Ascending aorta (tissue), 2 donors: Measurements from ENCODE around the gene TMEM86A. TPM values are rescaled to one million over a fixed set of nuclear protein-coding genes. Genes with fewer than 3 reads are reported as not detected.

Source experiments
- DNase-seq, 2 donors: peaks; one replicate each; pipeline ENCODE4 v3.0.0-alpha.2; 2019; ENCODE audit warnings: low spot score in 2 of 2
- H3K27ac ChIP-seq, 2 donors: fragments of 200-600 bp; sonication (generic); one replicate each; pipeline ENCODE4 v1.5.1; 2016 to 2017; ENCODE audit warnings: mild to moderate bottlenecking in 1 of 2
- H3K27me3 ChIP-seq: fragments of 200-600 bp; sonication (generic); one replicate; pipeline ENCODE4 v1.5.1; 2017
- H3K36me3 ChIP-seq, 2 donors: fragments of 200-600 bp; sonication (generic); one replicate each; pipeline ENCODE4 v1.5.1; 2016
- H3K4me1 ChIP-seq, 2 donors: fragments of 200-600 bp; sonication (generic); one replicate each; pipeline ENCODE4 v1.5.1; 2016 to 2017; ENCODE audit warnings: mild to moderate bottlenecking in 1 of 2
- H3K4me3 ChIP-seq, 2 donors: fragments of 200-600 bp; sonication (generic); one replicate each; pipeline ENCODE4 v1.5.1; 2016 to 2017; ENCODE audit warnings: mild to moderate bottlenecking in 1 of 2
- H3K9me3 ChIP-seq, 2 donors: fragments of 200-600 bp; sonication (generic); one replicate each; pipeline ENCODE4 v1.5.1; 2016
- CTCF ChIP-seq, 3 experiments: fragments of 200-600 bp in 2 of 3; fragments of 450-650 bp in 1 of 3; sonication (generic) in 2 of 3; IDR thresholded peaks; one replicate each; pipeline ENCODE4 v1.5.1; 2016 to 2019; ENCODE audit warnings: antibody characterized with exemption in 3 of 3, mild to moderate bottlenecking in 1 of 3, moderate library complexity in 1 of 3
- intact Hi-C: fragments of 100-400 bp; cut with DNase I; formaldehyde crosslinking; loops from one replicate; pipeline ENCODE4 v1.15.1; 2023
- total RNA-seq: library from RNA; depleted of rRNA; stranded (reverse); fragments of >200 nt; gene quantifications from one replicate; pipeline ENCODE4 v1.1.0, GENCODE V29; 2016

Gene TMEM86A
- total RNA-seq, 1 donor from 2014 or later = 4.8 TPM

- intact Hi-C loops = no loop called here
Observed at GRCh38 chr11:18713646-18714442, 15.3 kb downstream of the TMEM86A start.

GRCh38 chr11:18714443-18714780 lies 15.8 kb downstream of the TMEM86A start:
- Histone ChIP-seq H3K4me3 (no peak overlapping the region), H3K27ac (no peak overlapping the region), H3K36me3 (no peaks in the 10 kb centered on the region), H3K4me1 (no peaks in the 10 kb centered on the region), H3K27me3 (no peaks in the 10 kb centered on the region), H3K9me3 (no peaks in the 10 kb centered on the region)
- TF ChIP-seq CTCF (IDR thresholded peaks at IDR 0.05) = no peak
- no peak for DNase-seq
- intact Hi-C loops = no loop called here

More at GRCh38 chr11:18713646-18714442, 15.3 kb downstream of the TMEM86A start:
- no peak overlapping the region for H3K4me3 ChIP-seq
- H3K4me1 ChIP-seq = no peaks in the 10 kb centered on the region
- no peak for TF ChIP-seq CTCF (IDR thresholded peaks at IDR 0.05)
- H3K9me3 ChIP-seq = no peaks in the 10 kb centered on the region
- no peaks in the 10 kb centered on the region for H3K36me3 ChIP-seq
- no peak overlapping the region for H3K27ac ChIP-seq
- DNase-seq = no peak
- H3K27me3 ChIP-seq = no peaks in the 10 kb centered on the region

GRCh38 chr11:18715476-18715875 lies 16.9 kb downstream of the TMEM86A start:
- intact Hi-C loops = no loop called here
- TF ChIP-seq CTCF (IDR thresholded peaks at IDR 0.05) = no peak
- H3K4me1 ChIP-seq = peaks cover 0 to 2% of the 10 kb centered on the region in 2 donors
- H3K27ac ChIP-seq = no peak overlapping the region
- DNase-seq = no peak
- H3K9me3 ChIP-seq = no peaks in the 10 kb centered on the region
- H3K27me3 ChIP-seq = no peaks in the 10 kb centered on the region
- no peaks in the 10 kb centered on the region for H3K36me3 ChIP-seq
- no peak overlapping the region for H3K4me3 ChIP-seq

- no peaks in the 10 kb centered on the region for H3K9me3 ChIP-seq
- H3K36me3 ChIP-seq = no peaks in the 10 kb centered on the region
- intact Hi-C loops = loop anchor here (2.0 to 10.0 kb wide), 4 partner anchors 21 to 705 kb away; partner anchors contain the start of genes SERGEF, SPTY2D1, TMEM86A and UEVLD
- no peak for DNase-seq
- H3K4me1 ChIP-seq = peaks cover 3 to 4% of the 10 kb centered on the region in 2 donors
- peak overlapping the region; percentile 61 to 72 for H3K4me3 ChIP-seq
- TF ChIP-seq CTCF (IDR thresholded peaks at IDR 0.05) = no peak
- H3K27ac ChIP-seq = peak overlapping the region; percentile 75 to 81
- no peaks in the 10 kb centered on the region for H3K27me3 ChIP-seq
Observed at GRCh38 chr11:18720091-18720807, 21.7 kb downstream of the TMEM86A start.

- peak overlapping the region; percentile 61 to 72 for H3K4me3 ChIP-seq
- H3K4me1 ChIP-seq = peaks cover 3 to 4% of the 10 kb centered on the region in 2 donors
- no peaks in the 10 kb centered on the region for H3K36me3 ChIP-seq
- peak; percentile 43 to 94 for DNase-seq
- no peak for TF ChIP-seq CTCF (IDR thresholded peaks at IDR 0.05)
- intact Hi-C loops = loop anchor here (1.0 to 10.0 kb wide), 5 partner anchors 15 to 706 kb away; partner anchors contain the start of genes SERGEF, SPTY2D1, TMEM86A and UEVLD
- no peaks in the 10 kb centered on the region for H3K27me3 ChIP-seq
- peak overlapping the region; percentile 75 to 81 for H3K27ac ChIP-seq
- no peaks in the 10 kb centered on the region for H3K9me3 ChIP-seq
Observed at GRCh38 chr11:18720808-18721560, 22.4 kb downstream of the TMEM86A start.
